ENCODE results near the gene VSIR. TPM values are rescaled to one million over a fixed set of nuclear protein-coding genes. Genes with fewer than 3 reads are reported as not detected.

Gene VSIR
- total and polyA plus RNA-seq, 11 donors = 32.6 to 181 (median 83.2) TPM

GRCh38 chr10:71751515-71752224, 21.6 kb downstream of the VSIR start:
- Histone ChIP-seq H3K9me3 (no peaks in the 10 kb centered on the region), H3K4me1 (peaks cover 30 to 99% (median 57%) of the 10 kb centered on the region in 12 donors), H3K36me3 (peaks cover 0 to 64% (median 55%) of the 10 kb centered on the region in 9 donors), H3K4me3 (no peak overlapping the region), H3K27ac (peak overlapping the region in 6 of 12 donors; percentile 9 to 96 (median 20)), H3K27me3 (no peaks in the 10 kb centered on the region)
- DNase-seq (peak in 1 of 5 donors; percentile 55), ATAC-seq (no peak)
- intact Hi-C loops (cut with DNase I) = no loop called here
- TF ChIP-seq, protein P1, sequence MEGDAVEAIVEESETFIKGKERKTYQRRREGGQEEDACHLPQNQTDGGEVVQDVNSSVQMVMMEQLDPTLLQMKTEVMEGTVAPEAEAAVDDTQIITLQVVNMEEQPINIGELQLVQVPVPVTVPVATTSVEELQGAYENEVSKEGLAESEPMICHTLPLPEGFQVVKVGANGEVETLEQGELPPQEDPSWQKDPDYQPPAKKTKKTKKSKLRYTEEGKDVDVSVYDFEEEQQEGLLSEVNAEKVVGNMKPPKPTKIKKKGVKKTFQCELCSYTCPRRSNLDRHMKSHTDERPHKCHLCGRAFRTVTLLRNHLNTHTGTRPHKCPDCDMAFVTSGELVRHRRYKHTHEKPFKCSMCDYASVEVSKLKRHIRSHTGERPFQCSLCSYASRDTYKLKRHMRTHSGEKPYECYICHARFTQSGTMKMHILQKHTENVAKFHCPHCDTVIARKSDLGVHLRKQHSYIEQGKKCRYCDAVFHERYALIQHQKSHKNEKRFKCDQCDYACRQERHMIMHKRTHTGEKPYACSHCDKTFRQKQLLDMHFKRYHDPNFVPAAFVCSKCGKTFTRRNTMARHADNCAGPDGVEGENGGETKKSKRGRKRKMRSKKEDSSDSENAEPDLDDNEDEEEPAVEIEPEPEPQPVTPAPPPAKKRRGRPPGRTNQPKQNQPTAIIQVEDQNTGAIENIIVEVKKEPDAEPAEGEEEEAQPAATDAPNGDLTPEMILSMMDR (IDR thresholded peaks at IDR 0.05) = no peak
- no peak for TF ChIP-seq POLR2A (IDR thresholded peaks at IDR 0.05)
- 81 to 93% (median 87%) methylated on average over 7 to 14 of the region's 14 CpGs for WGBS, 4 donors

GRCh38 chr10:71750986-71751385, 22.3 kb downstream of the VSIR start:
- intact Hi-C loops (cut with DNase I) = loop anchor here in 2 of 10 donors (1.0 kb wide), 2 partner anchors 12 to 15 kb away; no protein-coding TSS in a partner anchor
- DNase-seq = peak in 2 of 5 donors; percentile 17 to 51
- no peak overlapping the region for H3K4me3 ChIP-seq
- no peaks in the 10 kb centered on the region for H3K27me3 ChIP-seq
- peaks cover 0 to 61% (median 51%) of the 10 kb centered on the region in 9 donors for H3K36me3 ChIP-seq
- H3K4me1 ChIP-seq = peaks cover 35 to 99% (median 61%) of the 10 kb centered on the region in 12 donors
- no peak for ATAC-seq
- TF ChIP-seq POLR2A (IDR thresholded peaks at IDR 0.05) = no peak
- TF ChIP-seq, protein P1 (IDR thresholded peaks at IDR 0.05) = no peak
- H3K9me3 ChIP-seq = no peaks in the 10 kb centered on the region
- WGBS, 4 donors = 86 to 93% (median 92%) methylated on average over 4 to 5 of the region's 5 CpGs
- peak overlapping the region in 9 of 12 donors; percentile 2 to 96 (median 30) for H3K27ac ChIP-seq

GRCh38 chr10:71750124-71750841, 23.0 kb downstream of the VSIR start:
- intact Hi-C loops (cut with DNase I) = loop anchor here in 2 of 10 donors (1.0 kb wide), 2 partner anchors 13 to 16 kb away; no protein-coding TSS in a partner anchor

More at GRCh38 chr10:71750124-71750841, 23.0 kb downstream of the VSIR start:
- Histone ChIP-seq H3K9me3 (no peaks in the 10 kb centered on the region), H3K36me3 (peaks cover 0 to 55% (median 47%) of the 10 kb centered on the region in 9 donors), H3K27ac (peak overlapping the region in 10 of 12 donors; percentile 12 to 96 (median 86)), H3K4me3 (no peak overlapping the region), H3K27me3 (no peaks in the 10 kb centered on the region), H3K4me1 (peaks cover 35 to 99% (median 65%) of the 10 kb centered on the region in 12 donors)
- 88 to 89% (median 89%) methylated on average over 13 to 15 of the region's 15 CpGs for WGBS, 4 donors
- no peak for ATAC-seq
- peak in 2 of 5 donors; percentile 45 to 74 for DNase-seq
- TF ChIP-seq, protein P1 (IDR thresholded peaks at IDR 0.05) = no peak
- TF ChIP-seq POLR2A (IDR thresholded peaks at IDR 0.05) = no peak

Measured in heart left ventricle (tissue), 16 donors.